ENCODE results near the gene HHATL.

The HHATL gene

DNA sequence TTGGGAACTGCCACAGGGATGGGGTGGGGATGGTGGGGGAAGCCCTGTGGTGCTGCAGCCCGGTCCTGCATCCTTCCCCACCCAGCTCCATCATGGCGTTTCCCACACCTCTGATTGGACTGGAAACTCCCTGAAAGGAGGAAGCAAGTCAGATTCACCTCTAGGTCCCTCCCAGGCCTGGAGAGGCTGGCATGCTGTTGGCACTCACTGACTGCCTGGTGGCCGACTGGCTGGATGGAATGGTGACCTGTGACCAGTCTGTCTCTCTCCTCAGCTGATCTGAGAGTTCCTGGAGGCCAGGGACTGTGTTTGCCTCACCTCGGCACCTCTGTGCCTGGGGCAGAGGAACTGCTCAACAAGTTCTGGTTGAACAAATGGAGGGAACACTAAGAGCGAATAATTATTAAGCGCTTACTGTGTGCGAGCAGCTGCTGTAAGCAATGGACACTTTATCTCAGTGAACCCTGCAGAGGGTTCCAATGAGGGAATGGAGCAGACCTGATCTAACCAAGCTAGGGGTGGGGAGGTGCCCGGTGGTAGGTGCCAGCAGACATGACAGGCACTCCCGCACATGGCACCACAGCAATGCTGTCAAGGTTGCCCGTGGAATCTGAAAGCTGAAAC, 3.5 kb upstream of the HHATL start:
- no peak overlapping the region for H3K27ac ChIP-seq
- TF ChIP-seq, protein P1, sequence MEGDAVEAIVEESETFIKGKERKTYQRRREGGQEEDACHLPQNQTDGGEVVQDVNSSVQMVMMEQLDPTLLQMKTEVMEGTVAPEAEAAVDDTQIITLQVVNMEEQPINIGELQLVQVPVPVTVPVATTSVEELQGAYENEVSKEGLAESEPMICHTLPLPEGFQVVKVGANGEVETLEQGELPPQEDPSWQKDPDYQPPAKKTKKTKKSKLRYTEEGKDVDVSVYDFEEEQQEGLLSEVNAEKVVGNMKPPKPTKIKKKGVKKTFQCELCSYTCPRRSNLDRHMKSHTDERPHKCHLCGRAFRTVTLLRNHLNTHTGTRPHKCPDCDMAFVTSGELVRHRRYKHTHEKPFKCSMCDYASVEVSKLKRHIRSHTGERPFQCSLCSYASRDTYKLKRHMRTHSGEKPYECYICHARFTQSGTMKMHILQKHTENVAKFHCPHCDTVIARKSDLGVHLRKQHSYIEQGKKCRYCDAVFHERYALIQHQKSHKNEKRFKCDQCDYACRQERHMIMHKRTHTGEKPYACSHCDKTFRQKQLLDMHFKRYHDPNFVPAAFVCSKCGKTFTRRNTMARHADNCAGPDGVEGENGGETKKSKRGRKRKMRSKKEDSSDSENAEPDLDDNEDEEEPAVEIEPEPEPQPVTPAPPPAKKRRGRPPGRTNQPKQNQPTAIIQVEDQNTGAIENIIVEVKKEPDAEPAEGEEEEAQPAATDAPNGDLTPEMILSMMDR (conservative IDR thresholded peaks at IDR 0.05) = no peak

DNA sequence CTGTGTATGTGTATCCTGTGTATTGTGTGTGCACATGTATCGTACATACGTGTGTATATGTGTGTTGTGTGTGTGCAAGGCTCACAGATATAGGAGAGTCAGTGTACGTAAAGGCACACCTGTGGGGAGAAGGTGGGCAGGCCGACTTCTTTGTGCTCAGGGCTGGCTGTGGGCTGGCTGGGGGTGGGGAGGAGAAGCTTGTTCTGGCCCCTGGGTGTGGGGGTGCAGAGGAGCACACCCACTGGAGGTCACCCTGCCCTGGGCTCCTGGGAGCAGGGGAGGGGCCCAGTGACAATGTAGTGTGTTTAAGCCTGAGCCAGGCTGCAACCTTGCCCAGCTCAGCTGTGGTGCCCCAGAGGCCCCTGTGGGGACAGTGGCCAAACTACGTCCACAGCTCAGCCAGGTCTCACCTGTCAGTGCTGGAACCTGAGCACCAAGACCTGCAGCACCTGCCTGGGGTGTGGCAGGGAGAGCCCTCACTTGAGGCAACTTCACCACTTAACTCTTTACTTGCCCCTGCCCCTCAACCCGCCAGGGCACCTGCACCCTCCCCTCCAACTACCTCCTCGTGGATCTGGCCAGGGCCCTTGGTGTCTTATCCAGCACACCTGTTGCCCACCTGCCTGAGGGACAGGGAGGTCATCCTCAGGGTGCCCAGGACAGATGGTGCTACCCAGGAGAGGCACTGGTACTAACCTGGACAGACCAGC, 2.6 kb upstream of the HHATL start:
- no peak overlapping the region for H3K27ac ChIP-seq
- TF ChIP-seq, protein P1 (conservative IDR thresholded peaks at IDR 0.05) = no peak

GRCh38 chr3:42704136-42704841, 1.7 kb upstream of the HHATL start:
- TF ChIP-seq, protein P1 (conservative IDR thresholded peaks at IDR 0.05) = no peak
- H3K27ac ChIP-seq = no peak overlapping the region

DNA sequence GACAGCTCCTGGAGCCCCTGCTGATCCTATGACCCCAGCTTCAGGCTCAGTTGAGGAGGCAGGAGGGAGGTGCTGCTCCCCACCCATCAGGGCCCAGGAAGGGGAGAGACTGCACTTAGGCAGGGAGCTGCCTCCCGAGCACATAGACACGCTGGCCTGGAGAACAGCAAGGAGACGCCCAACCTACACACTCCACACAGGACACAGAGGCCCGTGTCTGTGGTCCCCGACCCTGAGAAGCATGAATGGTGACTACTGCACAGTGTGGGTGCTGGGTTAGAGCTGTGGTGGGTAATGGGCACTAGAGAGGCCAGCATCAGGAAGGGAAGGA, 1.1 kb upstream of the HHATL start:
- TF ChIP-seq, protein P1 (conservative IDR thresholded peaks at IDR 0.05) = no peak
- H3K27ac ChIP-seq = no peak overlapping the region

DNA sequence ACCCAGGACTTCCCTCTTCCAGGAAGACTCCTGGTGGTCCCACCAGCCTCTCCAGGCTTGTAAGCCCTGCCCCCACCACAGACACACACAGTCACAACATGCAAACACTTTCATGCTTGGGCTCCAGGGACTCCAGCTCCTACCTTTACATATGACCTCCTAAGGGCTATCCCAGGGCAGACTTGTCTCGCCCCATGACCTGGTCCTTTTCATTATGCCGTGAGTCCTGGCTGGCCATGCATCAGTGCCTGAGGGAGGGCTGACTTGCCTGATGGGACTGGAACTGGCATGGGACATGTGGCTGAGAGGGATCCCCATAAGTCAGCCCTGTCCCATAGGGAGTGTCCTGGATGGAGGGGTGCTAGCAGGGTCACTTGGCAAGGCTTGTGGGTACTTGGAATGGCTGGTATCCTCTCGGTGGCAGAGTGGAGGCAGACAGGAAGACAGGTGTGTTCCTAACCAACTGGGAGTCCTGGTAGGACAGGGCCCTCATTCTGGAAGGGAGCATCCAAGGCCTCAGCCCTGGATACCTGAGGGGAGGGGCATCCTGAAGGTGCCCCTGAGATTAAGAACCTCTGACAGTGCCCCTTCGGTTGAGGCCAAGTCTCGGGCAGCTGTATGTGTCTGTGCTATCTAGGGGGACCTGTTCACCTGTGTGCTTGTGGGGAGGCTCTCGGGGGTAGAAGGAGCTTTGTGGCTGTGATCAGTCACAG, 540 bp upstream of the HHATL start:
- H3K27ac ChIP-seq = no peak overlapping the region
- TF ChIP-seq, protein P1 (conservative IDR thresholded peaks at IDR 0.05) = no peak

GRCh38 chr3:42701371-42702065, 1.1 kb downstream of the HHATL start:
- H3K27ac ChIP-seq = no peak overlapping the region
- TF ChIP-seq, protein P1 (conservative IDR thresholded peaks at IDR 0.05) = no peak
